Thyroid gland (tissue), 4 donors: ENCODE results near the gene CTNNA2.

ENCODE experiments used
- POLR2A ChIP-seq, 2 donors: fragments of 450-650 bp; IDR thresholded peaks; one replicate each; pipeline ENCODE4 v1.6.1; 2017; ENCODE audit warnings: antibody characterized with exemption in 2 of 2, mild to moderate bottlenecking in 2 of 2, moderate library complexity in 1 of 2
- TF ChIP-seq, protein P1 (sequence below), 6 experiments: fragments of 200-600 bp in 3 of 6; fragments of 450-650 bp in 3 of 6; sonication (generic) in 3 of 6; IDR thresholded peaks; one replicate each; pipeline ENCODE4 v1.5.1; 2016 to 2019; ENCODE audit warnings: antibody characterized with exemption in 6 of 6, mild to moderate bottlenecking in 2 of 6, inconsistent platforms in 1 of 6, moderate library complexity in 1 of 6

DNA sequence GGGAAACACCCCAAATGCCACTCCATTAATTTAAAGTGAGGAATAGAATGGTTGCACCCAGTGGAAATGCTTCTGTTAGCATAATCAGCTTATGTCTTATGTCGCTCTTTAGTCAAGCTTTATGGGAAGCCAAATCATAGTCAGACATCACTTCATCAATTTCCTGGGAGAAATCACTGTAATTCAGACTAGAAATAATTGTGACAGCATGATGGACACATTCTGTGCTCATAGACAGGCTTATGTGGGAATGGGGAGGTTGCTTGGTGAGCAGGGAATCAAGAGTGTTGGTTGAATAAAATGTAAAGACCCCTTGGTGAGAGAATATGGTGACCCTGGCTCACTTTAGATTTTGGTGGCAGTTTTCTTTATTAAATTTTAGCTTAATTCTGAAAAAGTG lies 174.0 kb downstream of the CTNNA2 start:
- TF ChIP-seq, protein P1, sequence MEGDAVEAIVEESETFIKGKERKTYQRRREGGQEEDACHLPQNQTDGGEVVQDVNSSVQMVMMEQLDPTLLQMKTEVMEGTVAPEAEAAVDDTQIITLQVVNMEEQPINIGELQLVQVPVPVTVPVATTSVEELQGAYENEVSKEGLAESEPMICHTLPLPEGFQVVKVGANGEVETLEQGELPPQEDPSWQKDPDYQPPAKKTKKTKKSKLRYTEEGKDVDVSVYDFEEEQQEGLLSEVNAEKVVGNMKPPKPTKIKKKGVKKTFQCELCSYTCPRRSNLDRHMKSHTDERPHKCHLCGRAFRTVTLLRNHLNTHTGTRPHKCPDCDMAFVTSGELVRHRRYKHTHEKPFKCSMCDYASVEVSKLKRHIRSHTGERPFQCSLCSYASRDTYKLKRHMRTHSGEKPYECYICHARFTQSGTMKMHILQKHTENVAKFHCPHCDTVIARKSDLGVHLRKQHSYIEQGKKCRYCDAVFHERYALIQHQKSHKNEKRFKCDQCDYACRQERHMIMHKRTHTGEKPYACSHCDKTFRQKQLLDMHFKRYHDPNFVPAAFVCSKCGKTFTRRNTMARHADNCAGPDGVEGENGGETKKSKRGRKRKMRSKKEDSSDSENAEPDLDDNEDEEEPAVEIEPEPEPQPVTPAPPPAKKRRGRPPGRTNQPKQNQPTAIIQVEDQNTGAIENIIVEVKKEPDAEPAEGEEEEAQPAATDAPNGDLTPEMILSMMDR (IDR thresholded peaks at IDR 0.05): no peak
- no peak for TF ChIP-seq POLR2A (IDR thresholded peaks at IDR 0.05)
